IMR-90 (cell line): ENCODE data around the gene KCNIP3. TPM values are rescaled to one million over a fixed set of nuclear protein-coding genes. Genes with fewer than 3 reads are reported as not detected.

Experiments
- ATAC-seq: fragments of 200-7000 bp; cut with Tn5 transposase; 2 replicates; pipeline ENCODE4 v1.9.1; 2020; ENCODE audit warnings: low read depth, mild to moderate bottlenecking, moderate library complexity
- BruUV-seq: library from RNA; stranded (reverse); fragments of 400-500 nt; replicated peaks from 2 replicates; lab custom pipeline; 2021; lab: Mats Ljungman, UMichigan
- CTCF ChIA-PET: fragments of 300-600 bp; formaldehyde crosslinking; extraction: SDS; loops from one replicate; lab custom pipeline; 2021; ENCODE audit warnings: antibody characterized with exemption; lab: Yijun Ruan, JAX
- POLR2A ChIA-PET: fragments of 300-600 bp; sonication (Branson Sonifier 250); formaldehyde crosslinking; loops from one replicate; lab custom pipeline; 2022; ENCODE audit warnings: antibody characterized with exemption; ENCODE audit not compliant: unreplicated experiment; lab: Charles Lee
- DNase-seq: peaks from one replicate; pipeline ENCODE4 v3.0.0; 2013
- H2AFZ ChIP-seq: replicated peaks from 2 replicates; pipeline ENCODE3; 2013; ENCODE audit warnings: low read length, mild to moderate bottlenecking; ENCODE audit not compliant: poor library complexity
- H2AK5ac ChIP-seq: 2 replicates; pipeline ENCODE4 v1.6.1; 2013; ENCODE audit warnings: low read depth, low read length, inconsistent platforms
- H2AK9ac ChIP-seq: replicated peaks from 2 replicates; pipeline ENCODE3; 2013; ENCODE audit warnings: mild to moderate bottlenecking, low read depth, low read length, moderate library complexity; ENCODE audit not compliant: poor library complexity
- H2BK120ac ChIP-seq: 2 replicates; pipeline ENCODE4 v1.6.1; 2013; ENCODE audit warnings: low read depth, low read length, inconsistent platforms
- H2BK15ac ChIP-seq: 3 replicates; pipeline ENCODE4 v1.6.1; 2013; ENCODE audit warnings: low read depth, low read length, inconsistent platforms
- H2BK20ac ChIP-seq: 2 replicates; pipeline ENCODE4 v1.6.1; 2013; ENCODE audit warnings: low read depth, mild to moderate bottlenecking, inconsistent platforms, low read length, moderate library complexity
- H2BK5ac ChIP-seq: 2 replicates; pipeline ENCODE4 v1.6.1; 2013; ENCODE audit warnings: mild to moderate bottlenecking, low read depth, low read length, inconsistent platforms; ENCODE audit not compliant: poor library complexity, severe bottlenecking
- H3K14ac ChIP-seq: replicated peaks from 2 replicates; pipeline ENCODE4 v1.6.1; 2013; ENCODE audit warnings: low read depth, low read length, inconsistent platforms
- H3K18ac ChIP-seq: 2 replicates; pipeline ENCODE4 v1.6.1; 2013; ENCODE audit warnings: low read depth, low read length, control low read depth
- H3K23ac ChIP-seq: 2 replicates; pipeline ENCODE4 v1.6.1; 2013; ENCODE audit warnings: low read depth, low read length, inconsistent platforms
- H3K27ac ChIP-seq: 2 replicates; pipeline ENCODE4 v1.5.1; 2013; ENCODE audit warnings: mild to moderate bottlenecking, control low read depth, low read length; ENCODE audit not compliant: insufficient read depth
- H3K27me3 ChIP-seq: 2 replicates; pipeline ENCODE4 v1.6.1; 2013; ENCODE audit warnings: low read length; ENCODE audit not compliant: control insufficient read depth, insufficient read depth
- H3K36me3 ChIP-seq: 2 replicates; pipeline ENCODE4 v1.6.1; 2013; ENCODE audit warnings: low read length, mixed read lengths; ENCODE audit not compliant: control insufficient read depth, insufficient read depth
- H3K4ac ChIP-seq: 2 replicates; pipeline ENCODE4 v1.6.1; 2013; ENCODE audit warnings: low read depth, low read length, inconsistent platforms
- H3K4me1 ChIP-seq: 2 replicates; pipeline ENCODE4 v1.6.1; 2013; ENCODE audit warnings: low read length, mixed read lengths; ENCODE audit not compliant: control insufficient read depth, insufficient read depth
- H3K4me2 ChIP-seq: 2 replicates; pipeline ENCODE4 v1.6.1; 2013; ENCODE audit warnings: low read depth, mild to moderate bottlenecking, control low read depth, low read length, moderate library complexity
- H3K4me3 ChIP-seq: 2 replicates; pipeline ENCODE4 v1.5.1; 2013; ENCODE audit warnings: low read depth, mild to moderate bottlenecking, control low read depth, low read length, moderate library complexity; ENCODE audit not compliant: insufficient read depth
- H3K56ac ChIP-seq: 2 replicates; pipeline ENCODE4 v1.6.1; 2013; ENCODE audit warnings: low read length, inconsistent platforms; ENCODE audit not compliant: insufficient read depth; ENCODE audit errors: extremely low read depth
- H3K79me1 ChIP-seq, 2 experiments: 2 replicates each; pipeline ENCODE4 v1.6.1; 2013; ENCODE audit warnings: low read length in 2 of 2, inconsistent platforms in 1 of 2, low read depth in 1 of 2
- H3K9ac ChIP-seq: 2 replicates; pipeline ENCODE4 v1.6.1; 2013; ENCODE audit warnings: low read depth, low read length, control low read depth
- H3K9me1 ChIP-seq: 2 replicates; pipeline ENCODE4 v1.6.1; 2013; ENCODE audit warnings: low read length, inconsistent platforms; ENCODE audit not compliant: insufficient read depth
- H3K9me3 ChIP-seq: 2 replicates; pipeline ENCODE4 v1.6.1; 2013; ENCODE audit warnings: low read length; ENCODE audit not compliant: control insufficient read depth, insufficient read depth
- H4K20me1 ChIP-seq: 2 replicates; pipeline ENCODE4 v1.6.1; 2013; ENCODE audit warnings: low read length, inconsistent platforms; ENCODE audit not compliant: insufficient read depth
- H4K5ac ChIP-seq: 2 replicates; pipeline ENCODE4 v1.6.1; 2013; ENCODE audit warnings: mild to moderate bottlenecking, low read depth, low read length, control low read depth
- H4K8ac ChIP-seq, 2 experiments: 2 replicates each; pipeline ENCODE4 v1.6.1; 2013; ENCODE audit warnings: low read depth in 2 of 2, low read length in 2 of 2, control low read depth in 1 of 2, inconsistent platforms in 1 of 2
- H4K91ac ChIP-seq: 2 replicates; pipeline ENCODE4 v1.6.1; 2013; ENCODE audit warnings: low read depth, low read length, inconsistent platforms; ENCODE audit not compliant: insufficient read depth
- WGBS, 2 experiments: methylation state at CpG; one replicate each; pipeline versions ENCODE4 v1.1.5 to v1.1.7; 2013; ENCODE audit warnings: missing lambda C conversion rate in 2 of 2; ENCODE audit not compliant: insufficient read length in 1 of 2; ENCODE audit errors: extremely low coverage in 2 of 2; 5-methylcytosine and 5-hydroxymethylcytosine counted together
- dilution Hi-C: fragments of 300-500 bp; cut with HindIII; formaldehyde crosslinking; loops from one replicate; pipeline ENCODE4 v1.14.3; 2018; ENCODE audit warnings: low sequenced_read_pairs; ENCODE audit not compliant: unreplicated experiment
- in situ Hi-C: fragments of 300-500 bp; cut with MboI; formaldehyde crosslinking; loops from 3 replicates; pipeline ENCODE4 v1.14.3; 2019; ENCODE audit warnings: low sequenced_read_pairs, inconsistent platforms, mixed read lengths
- intact Hi-C: fragments of 100-400 bp; cut with micrococcal nuclease; formaldehyde crosslinking; loops from 2 replicates; pipeline ENCODE4 v1.10.0; 2022
- polyA plus RNA-seq, 3 experiments: library from polyadenylated mRNA; depleted of rRNA; stranded (reverse); fragments of >200 nt; gene quantifications; 2 replicates each; pipeline ENCODE4 v1.2.3, GENCODE V29; 2012; ENCODE audit warnings: low replicate concordance in 1 of 3
- total RNA-seq: library from RNA; depleted of rRNA; stranded (reverse); fragments of >200 nt; gene quantifications from 2 replicates; pipeline ENCODE4 v1.2.3, GENCODE V29; 2012
- TF ChIP-seq, protein P1 (sequence below): conservative IDR thresholded peaks from 2 replicates; pipeline ENCODE4 v1.5.1; 2012; ENCODE audit warnings: mild to moderate bottlenecking, low read depth, low read length, improper control_type of control experiment

Gene KCNIP3
- total and polyA plus RNA-seq, 2 of the 4 experiments (the other 2 are of a cell fraction): 0.72 to 1.4 TPM

DNA sequence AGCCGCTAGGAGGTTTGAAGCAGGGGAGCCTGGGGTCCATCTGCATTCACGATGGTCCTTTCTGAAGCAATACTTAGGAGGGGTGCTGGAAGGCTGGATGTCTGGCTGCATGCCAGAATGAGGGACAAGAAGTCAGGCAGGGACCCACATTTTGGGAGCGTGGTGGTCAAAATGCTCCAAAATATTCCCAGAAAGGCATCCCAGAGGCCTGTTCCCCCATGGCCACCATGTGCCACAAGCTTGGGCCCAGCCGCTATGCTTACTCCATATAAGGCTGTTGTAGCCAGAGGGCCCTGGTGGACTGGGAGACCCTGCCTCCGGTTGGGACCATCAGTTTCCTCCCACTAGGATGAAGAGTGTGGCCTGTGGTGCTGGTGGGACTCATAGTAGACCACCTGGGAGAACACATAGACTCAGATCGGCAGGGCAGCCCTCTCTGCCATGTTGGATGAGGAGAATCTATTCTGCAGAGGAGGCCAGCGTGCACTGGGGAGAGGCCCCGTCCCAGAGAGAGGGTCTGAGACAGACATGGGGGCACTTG is 26.5 kb upstream of the KCNIP3 start:
- no peak overlapping the region for H4K91ac ChIP-seq
- H3K56ac ChIP-seq: no peak overlapping the region
- H3K36me3 ChIP-seq: no peaks in the 10 kb centered on the region
- no peaks in the 10 kb centered on the region for H4K20me1 ChIP-seq
- no peak overlapping the region for H2BK20ac ChIP-seq
- 80% methylated on average over 1 of the region's 8 CpGs; no CpG with 5 or more reads in 1 of the 2 experiments for WGBS, 2 experiments
- no peaks in the 10 kb centered on the region for H3K79me1 ChIP-seq
- no peak overlapping the region for H3K14ac ChIP-seq
- no peak for DNase-seq
- no peak overlapping the region for H2BK15ac ChIP-seq
- no peak overlapping the region for H3K4me2 ChIP-seq
- H2BK120ac ChIP-seq: no peak overlapping the region
- H2AK5ac ChIP-seq: no peak overlapping the region
- 0 out of 2 replicates have a peak, but pooled peaks cover 2% of the 10 kb centered on the region for H3K9me3 ChIP-seq
- H2BK5ac ChIP-seq: no peak overlapping the region
- ChIA-PET CTCF (no interaction called here), POLR2A (no interaction called here)
- H2AK9ac ChIP-seq: no peak overlapping the region
- TF ChIP-seq, protein P1, sequence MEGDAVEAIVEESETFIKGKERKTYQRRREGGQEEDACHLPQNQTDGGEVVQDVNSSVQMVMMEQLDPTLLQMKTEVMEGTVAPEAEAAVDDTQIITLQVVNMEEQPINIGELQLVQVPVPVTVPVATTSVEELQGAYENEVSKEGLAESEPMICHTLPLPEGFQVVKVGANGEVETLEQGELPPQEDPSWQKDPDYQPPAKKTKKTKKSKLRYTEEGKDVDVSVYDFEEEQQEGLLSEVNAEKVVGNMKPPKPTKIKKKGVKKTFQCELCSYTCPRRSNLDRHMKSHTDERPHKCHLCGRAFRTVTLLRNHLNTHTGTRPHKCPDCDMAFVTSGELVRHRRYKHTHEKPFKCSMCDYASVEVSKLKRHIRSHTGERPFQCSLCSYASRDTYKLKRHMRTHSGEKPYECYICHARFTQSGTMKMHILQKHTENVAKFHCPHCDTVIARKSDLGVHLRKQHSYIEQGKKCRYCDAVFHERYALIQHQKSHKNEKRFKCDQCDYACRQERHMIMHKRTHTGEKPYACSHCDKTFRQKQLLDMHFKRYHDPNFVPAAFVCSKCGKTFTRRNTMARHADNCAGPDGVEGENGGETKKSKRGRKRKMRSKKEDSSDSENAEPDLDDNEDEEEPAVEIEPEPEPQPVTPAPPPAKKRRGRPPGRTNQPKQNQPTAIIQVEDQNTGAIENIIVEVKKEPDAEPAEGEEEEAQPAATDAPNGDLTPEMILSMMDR: no peak
- H4K5ac ChIP-seq: no peak overlapping the region
- no TSS peak for BruUV-seq
- H3K23ac ChIP-seq: no peak overlapping the region
- H3K27me3 ChIP-seq: peaks cover 2% of the 10 kb centered on the region; the same call in 1 of the 2 replicates
- in situ Hi-C loops: no loop called here
- H3K27ac ChIP-seq: no peak overlapping the region
- H2AFZ ChIP-seq: no peak overlapping the region
- no peak overlapping the region for H3K4me3 ChIP-seq
- no peaks in the 10 kb centered on the region for H3K9me1 ChIP-seq
- dilution Hi-C loops: no loop called here
- no peak overlapping the region for H3K9ac ChIP-seq
- no peak overlapping the region for H3K18ac ChIP-seq
- ATAC-seq: no peak
- no peaks in the 10 kb centered on the region for H3K4me1 ChIP-seq
- intact Hi-C loops: no loop called here
- H4K8ac ChIP-seq: no peak overlapping the region
- no peak overlapping the region for H3K4ac ChIP-seq
